Neuronal stem cell (in vitro differentiated cells): Measurements from ENCODE around the gene CACNA1H.

Experiments
- DNase-seq: peaks from one replicate; pipeline ENCODE4 v3.0.0-alpha.2; 2013; ENCODE audit warnings: low spot score
- H2AFZ ChIP-seq: one replicate; pipeline ENCODE4 v1.6.1; 2013; ENCODE audit warnings: mild to moderate bottlenecking, low read length, inconsistent platforms
- H2AK5ac ChIP-seq: 2 replicates; pipeline ENCODE4 v1.6.1; 2013; ENCODE audit warnings: low read depth, mild to moderate bottlenecking, inconsistent platforms, low read length, moderate library complexity, mixed read lengths
- H2BK120ac ChIP-seq: 2 replicates; pipeline ENCODE4 v1.6.1; 2013; ENCODE audit warnings: low read depth, mild to moderate bottlenecking, inconsistent platforms, low read length, moderate library complexity, mixed read lengths
- H2BK12ac ChIP-seq: one replicate; pipeline ENCODE4 v1.6.1; 2013; ENCODE audit warnings: low read length, inconsistent platforms
- H2BK15ac ChIP-seq: 2 replicates; pipeline ENCODE4 v1.6.1; 2013; ENCODE audit warnings: mild to moderate bottlenecking, low read length, inconsistent platforms, mixed read lengths
- H2BK5ac ChIP-seq: one replicate; pipeline ENCODE4 v1.6.1; 2013; ENCODE audit warnings: inconsistent platforms, mild to moderate bottlenecking, low read length, moderate library complexity
- H3K14ac ChIP-seq: one replicate; pipeline ENCODE4 v1.6.1; 2013; ENCODE audit warnings: low read length, inconsistent platforms
- H3K18ac ChIP-seq: 2 replicates; pipeline ENCODE4 v1.6.1; 2013; ENCODE audit warnings: low read length, inconsistent platforms
- H3K23ac ChIP-seq: 2 replicates; pipeline ENCODE4 v1.6.1; 2013; ENCODE audit warnings: low read depth, mild to moderate bottlenecking, mixed read lengths, low read length, inconsistent platforms; ENCODE audit not compliant: poor library complexity
- H3K27ac ChIP-seq: replicated peaks from 3 replicates; pipeline ENCODE4 v1.5.1; 2013; ENCODE audit warnings: low read length, inconsistent platforms
- H3K27me3 ChIP-seq, 3 experiments: 2 replicates each; pipeline ENCODE4 v1.6.1; 2013; ENCODE audit warnings: low read length in 3 of 3, mild to moderate bottlenecking in 2 of 3, inconsistent platforms in 1 of 3, low read depth in 1 of 3, mixed read lengths in 1 of 3, moderate library complexity in 1 of 3; ENCODE audit not compliant: control insufficient read depth in 3 of 3, insufficient read depth in 3 of 3
- H3K36me3 ChIP-seq, 2 donors: replicated peaks in 1 of 2; 2 replicates each; pipeline ENCODE4 v1.6.1; 2013; ENCODE audit warnings: low read length in 2 of 2; ENCODE audit not compliant: control insufficient read depth in 2 of 2, insufficient read depth in 2 of 2
- H3K4ac ChIP-seq: 2 replicates; pipeline ENCODE4 v1.6.1; 2013; ENCODE audit warnings: inconsistent platforms, mild to moderate bottlenecking, low read length, moderate library complexity
- H3K4me1 ChIP-seq, 2 donors: 1 replicate in 1 of 2; 2 replicates in 1 of 2; pipeline ENCODE4 v1.6.1; 2013; ENCODE audit warnings: low read length in 2 of 2, low read depth in 1 of 2; ENCODE audit not compliant: control insufficient read depth in 2 of 2, insufficient read depth in 1 of 2
- H3K4me2 ChIP-seq: one replicate; pipeline ENCODE4 v1.6.1; 2013; ENCODE audit warnings: mild to moderate bottlenecking, low read length, inconsistent platforms; ENCODE audit not compliant: insufficient read depth, poor library complexity, severe bottlenecking
- H3K4me3 ChIP-seq, 2 donors: 2 replicates each; pipeline ENCODE4 v1.5.1; 2013; ENCODE audit warnings: low read length in 2 of 2, mild to moderate bottlenecking in 2 of 2, inconsistent platforms in 1 of 2, moderate library complexity in 1 of 2
- H3K79me1 ChIP-seq: one replicate; pipeline ENCODE4 v1.6.1; 2013; ENCODE audit warnings: low read depth, mild to moderate bottlenecking, inconsistent platforms, low read length, moderate library complexity
- H3K9ac ChIP-seq: one replicate; pipeline ENCODE4 v1.6.1; 2013; ENCODE audit warnings: mild to moderate bottlenecking, low read depth, low read length, inconsistent platforms; ENCODE audit not compliant: poor library complexity
- H3K9me3 ChIP-seq, 2 donors: replicated peaks in 1 of 2; 2 replicates each; pipeline versions ENCODE3 to v1.6.1; 2013; ENCODE audit warnings: low read length in 2 of 2, mild to moderate bottlenecking in 2 of 2, inconsistent platforms in 1 of 2, low read depth in 1 of 2, mixed read lengths in 1 of 2, moderate library complexity in 1 of 2; ENCODE audit not compliant: control insufficient read depth in 2 of 2, insufficient read depth in 1 of 2
- H4K8ac ChIP-seq: one replicate; pipeline ENCODE4 v1.6.1; 2013; ENCODE audit warnings: low read depth, mild to moderate bottlenecking, inconsistent platforms, low read length, moderate library complexity
- H4K91ac ChIP-seq: one replicate; pipeline ENCODE4 v1.6.1; 2013; ENCODE audit warnings: low read length, low read depth, mild to moderate bottlenecking, inconsistent platforms; ENCODE audit not compliant: poor library complexity
- WGBS, 2 donors: extraction: QIAGEN DNeasy Blood & Tissue Kit; methylation state at CpG; one replicate each; pipeline ENCODE4 v1.1.7; 2013; ENCODE audit warnings: missing lambda C conversion rate in 2 of 2, mixed read lengths in 1 of 2; ENCODE audit not compliant: insufficient read length in 2 of 2, insufficient replicate concordance in 1 of 2; ENCODE audit errors: extremely low coverage in 2 of 2; 5-methylcytosine and 5-hydroxymethylcytosine counted together

The CACNA1H gene

GRCh38 chr16:1112506-1113184, 40.3 kb upstream of the CACNA1H start:
- H3K9ac ChIP-seq = no peak overlapping the region
- H4K91ac ChIP-seq = no peak overlapping the region
- H2AFZ ChIP-seq = no peak overlapping the region
- H3K4me2 ChIP-seq = no peak overlapping the region
- peak overlapping the region; percentile 19 for H2AK5ac ChIP-seq
- peak overlapping the region; percentile 69 for H2BK15ac ChIP-seq
- no peak overlapping the region for H3K23ac ChIP-seq
- no peaks in the 10 kb centered on the region for H3K36me3 ChIP-seq
- no peaks in the 10 kb centered on the region for H3K79me1 ChIP-seq
- H3K4ac ChIP-seq = no peak overlapping the region
- H3K4me1 ChIP-seq = peaks cover under 1 to 2% of the 10 kb centered on the region in 2 donors
- H3K9me3 ChIP-seq = no peaks in the 10 kb centered on the region
- no peak overlapping the region for H3K27ac ChIP-seq
- no peak overlapping the region for H3K14ac ChIP-seq
- H4K8ac ChIP-seq = no peak overlapping the region
- no peak overlapping the region for H2BK120ac ChIP-seq
- H2BK5ac ChIP-seq = no peak overlapping the region
- no peak for DNase-seq
- peak overlapping the region; percentile 41 for H3K18ac ChIP-seq
- peak overlapping the region in 1 of 2 donors; percentile 32 for H3K4me3 ChIP-seq
- no CpG with 5 or more reads among the region's 26 CpGs for WGBS, 2 donors
- H2BK12ac ChIP-seq = no peak overlapping the region
- H3K27me3 ChIP-seq = peaks cover 0 to 63% (median 0%) of the 10 kb centered on the region in 3 experiments

DNA sequence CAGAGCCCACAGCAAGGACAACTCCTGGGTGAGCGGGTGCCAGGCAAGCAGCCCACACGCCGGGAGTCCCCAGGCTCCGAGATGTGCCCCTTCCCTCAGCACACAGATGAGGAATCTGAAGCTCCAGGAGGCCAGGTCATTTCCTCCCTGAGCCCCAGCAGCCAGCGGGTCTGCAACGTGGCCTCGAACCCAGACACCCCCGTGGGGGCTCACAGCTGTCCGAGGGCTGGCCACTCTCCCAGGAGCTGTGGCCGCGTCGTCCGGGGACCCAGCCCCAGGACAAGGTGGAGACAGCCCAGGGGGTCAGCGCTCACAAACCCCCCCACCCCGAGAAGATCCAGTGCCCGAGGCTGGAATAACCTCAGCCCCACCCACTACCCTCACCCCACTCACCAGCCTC, 39.4 kb upstream of the CACNA1H start:
- Histone ChIP-seq H3K9me3 (no peaks in the 10 kb centered on the region), H3K4me1 (peaks cover 2% of the 10 kb centered on the region in 2 donors), H3K14ac (peak overlapping the region; percentile 82), H4K91ac (no peak overlapping the region), H2BK120ac (no peak overlapping the region), H3K36me3 (no peaks in the 10 kb centered on the region), H3K23ac (peak overlapping the region; percentile 31), H3K9ac (no peak overlapping the region), H3K27ac (no peak overlapping the region), H3K4me2 (no peak overlapping the region), H3K18ac (peak overlapping the region; percentile 17), H2BK5ac (no peak overlapping the region), H4K8ac (no peak overlapping the region), H3K4ac (no peak overlapping the region), H2AK5ac (no peak overlapping the region), H2BK12ac (no peak overlapping the region), H3K27me3 (peaks cover 0 to 60% (median 0%) of the 10 kb centered on the region in 3 experiments), H2AFZ (no peak overlapping the region), H3K79me1 (no peaks in the 10 kb centered on the region), H2BK15ac (no peak overlapping the region), H3K4me3 (no peak overlapping the region)
- DNase-seq = no peak
- no CpG with 5 or more reads among the region's 16 CpGs for WGBS, 2 donors

- no peak overlapping the region for H3K9ac ChIP-seq
- no peak overlapping the region for H4K91ac ChIP-seq
- H3K4me3 ChIP-seq = no peak overlapping the region
- no peaks in the 10 kb centered on the region for H3K9me3 ChIP-seq
- H3K36me3 ChIP-seq = no peaks in the 10 kb centered on the region
- peaks cover 2% of the 10 kb centered on the region in 2 donors for H3K4me1 ChIP-seq
- no peaks in the 10 kb centered on the region for H3K79me1 ChIP-seq
- no CpG with 5 or more reads among the region's 15 CpGs for WGBS, 2 donors
- H4K8ac ChIP-seq = no peak overlapping the region
- no peak overlapping the region for H3K4ac ChIP-seq
- DNase-seq = no peak
- no peak overlapping the region for H2BK120ac ChIP-seq
- H2BK15ac ChIP-seq = no peak overlapping the region
- H2AK5ac ChIP-seq = peak overlapping the region; percentile 61
- H3K27me3 ChIP-seq = peaks cover 0 to 60% (median 0%) of the 10 kb centered on the region in 3 experiments
- H3K18ac ChIP-seq = peak overlapping the region; percentile 57
- no peak overlapping the region for H2BK5ac ChIP-seq
- H3K4me2 ChIP-seq = no peak overlapping the region
- H3K27ac ChIP-seq = no peak overlapping the region
- no peak overlapping the region for H3K14ac ChIP-seq
- no peak overlapping the region for H2BK12ac ChIP-seq
- no peak overlapping the region for H3K23ac ChIP-seq
- no peak overlapping the region for H2AFZ ChIP-seq
Observed at GRCh38 chr16:1113889-1114526, 38.9 kb upstream of the CACNA1H start.

- peaks cover 8 to 15% of the 10 kb centered on the region in 2 donors for H3K4me1 ChIP-seq
- H3K18ac ChIP-seq = peak overlapping the region; percentile 74
- no peak overlapping the region for H2AFZ ChIP-seq
- no peak overlapping the region for H3K23ac ChIP-seq
- DNase-seq = no peak
- H3K27ac ChIP-seq = no peak overlapping the region
- H3K4me2 ChIP-seq = no peak overlapping the region
- H2BK5ac ChIP-seq = no peak overlapping the region
- H3K4ac ChIP-seq = peak overlapping the region; percentile 76
- H2BK12ac ChIP-seq = peak overlapping the region; percentile 88
- H3K14ac ChIP-seq = peak overlapping the region; percentile 56
- no peak overlapping the region for H4K91ac ChIP-seq
- H3K9ac ChIP-seq = no peak overlapping the region
- peak overlapping the region; percentile 85 for H2BK15ac ChIP-seq
- H3K79me1 ChIP-seq = no peaks in the 10 kb centered on the region
- H3K9me3 ChIP-seq = no peaks in the 10 kb centered on the region
- peaks cover 0 to 46% (median 0%) of the 10 kb centered on the region in 3 experiments for H3K27me3 ChIP-seq
- no peak overlapping the region for H3K4me3 ChIP-seq
- no peak overlapping the region for H2BK120ac ChIP-seq
- WGBS, 2 donors = no CpG with 5 or more reads among the region's 16 CpGs
- H3K36me3 ChIP-seq = no peaks in the 10 kb centered on the region
- H2AK5ac ChIP-seq = peak overlapping the region; percentile 99
- no peak overlapping the region for H4K8ac ChIP-seq
Observed at GRCh38 chr16:1116693-1117077, 36.2 kb upstream of the CACNA1H start.
